GM08714 (cell line): ENCODE data around the gene HACL1.
A peak's percentile ranks its signal among the peaks of the same experiment; 100 is the strongest.
"Not testable (repeated sequence)": the region's sequence is repeated elsewhere in the genome, so short reads cannot be mapped to it uniquely, and the experiment has no call there.

Experiments used
- H3K4me3 ChIP-seq: fragments of 200-500 bp; sonication (Bioruptor generic); 2 replicates; pipeline ENCODE4 v1.5.1; 2014; ENCODE audit warnings: mild to moderate bottlenecking, low read length, inconsistent platforms
- ZNF274 ChIP-seq: IDR thresholded peaks from 2 replicates; pipeline ENCODE4 v1.6.1; 2012; ENCODE audit warnings: mild to moderate bottlenecking, low read depth, low read length

HACL1 gene

DNA sequence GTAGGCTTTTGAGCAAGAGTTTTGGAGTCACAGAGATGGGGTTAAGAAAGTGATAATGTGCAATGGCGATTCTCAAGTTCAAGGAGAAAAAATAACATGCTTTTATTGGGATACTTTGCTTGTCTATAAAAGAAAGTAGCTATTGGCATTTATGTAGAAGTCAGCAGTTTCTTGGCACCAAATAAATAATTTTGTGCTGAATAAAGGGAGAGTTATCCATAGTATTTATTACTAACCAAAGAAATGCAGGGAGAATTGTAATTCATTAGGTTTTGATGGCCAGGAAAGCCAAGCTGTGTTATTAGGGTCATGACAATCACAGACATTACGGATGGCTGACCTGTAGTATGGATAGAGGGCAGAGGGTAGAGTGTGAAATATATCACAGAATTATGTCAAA, 33.3 kb upstream of the HACL1 start:
- no peak for TF ChIP-seq ZNF274
- no peak overlapping the region for H3K4me3 ChIP-seq

DNA sequence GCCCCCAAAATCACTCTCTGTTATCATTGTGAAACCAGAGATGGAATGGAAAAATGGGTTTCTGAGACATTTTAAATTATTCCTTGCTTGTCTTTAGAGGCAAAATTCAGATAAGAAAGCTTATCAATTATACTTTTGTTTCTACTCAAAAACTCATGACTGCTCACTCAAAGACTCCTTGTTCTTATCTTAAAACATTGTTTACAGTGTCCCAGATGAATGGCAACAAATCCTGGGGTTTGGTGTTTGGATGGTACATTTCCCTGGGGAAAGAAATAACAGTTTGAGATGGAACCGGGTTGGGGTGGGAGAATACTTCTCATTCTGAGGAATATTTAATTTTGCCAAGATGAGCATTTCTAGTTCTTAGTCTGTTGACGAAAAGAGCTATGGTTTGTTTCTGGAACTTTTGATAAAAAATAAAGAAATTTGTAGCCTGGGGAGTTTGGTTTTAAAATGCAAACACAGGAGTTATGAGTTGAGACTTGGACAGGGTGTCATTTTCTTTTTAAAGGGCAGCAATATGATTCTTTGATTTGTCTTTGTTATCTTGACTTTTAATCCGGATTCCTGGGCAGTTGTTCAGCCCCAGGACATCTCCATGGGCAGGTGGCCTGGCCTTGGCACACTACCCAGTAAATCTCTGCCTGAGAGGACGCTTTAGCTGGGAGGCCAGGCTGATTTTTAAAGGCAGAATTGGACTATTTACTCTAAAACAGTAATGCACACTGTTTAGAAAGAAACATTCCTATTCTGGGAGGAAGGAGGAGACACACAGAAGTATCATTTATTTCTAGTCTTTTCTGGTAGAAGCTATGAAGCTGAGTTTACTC, 32.6 kb upstream of the HACL1 start:
- H3K4me3 ChIP-seq = no peak overlapping the region
- TF ChIP-seq ZNF274 = no peak

- TF ChIP-seq ZNF274 = no peak
- H3K4me3 ChIP-seq = no peak overlapping the region
Observed at GRCh38 chr3:15633159-15633558, 31.8 kb upstream of the HACL1 start.

- H3K4me3 ChIP-seq = no peak overlapping the region
- no peak for TF ChIP-seq ZNF274
Observed at GRCh38 chr3:15632212-15632580, 30.8 kb upstream of the HACL1 start.

- no peak for TF ChIP-seq ZNF274
- H3K4me3 ChIP-seq = no peak overlapping the region
Observed at GRCh38 chr3:15631426-15632211, 30.2 kb upstream of the HACL1 start.

DNA sequence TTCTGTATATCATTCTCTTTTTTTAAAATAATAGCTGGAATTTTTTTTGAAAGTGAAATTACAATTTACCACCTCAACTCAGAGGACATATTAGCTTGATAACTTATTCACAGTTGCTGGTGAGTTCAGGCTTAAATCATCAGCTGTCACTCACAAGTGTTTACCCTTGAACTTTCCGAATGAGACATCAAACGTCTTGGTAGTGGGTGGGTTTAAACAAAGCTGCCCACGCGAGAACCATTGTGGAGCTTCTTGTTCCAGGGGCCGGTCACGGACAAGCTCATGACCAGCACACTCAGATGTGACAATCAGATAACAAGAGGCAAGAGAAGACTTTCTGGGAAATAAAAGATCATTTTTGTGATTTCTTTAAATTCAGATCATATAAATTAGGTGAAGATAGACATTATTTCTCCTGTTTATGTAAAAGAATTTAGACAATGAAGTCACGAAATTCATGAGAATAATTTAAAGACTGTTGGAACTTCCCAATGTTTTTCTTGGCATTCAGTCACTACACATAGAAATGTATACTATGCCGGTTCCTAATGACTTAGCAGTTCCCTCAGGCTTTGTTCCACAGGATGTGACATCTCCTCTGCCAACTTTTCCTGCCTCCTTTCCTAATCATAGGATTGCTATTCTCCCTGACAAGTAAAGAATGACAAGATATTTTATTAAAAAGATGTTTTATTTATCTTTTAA, 29.4 kb upstream of the HACL1 start:
- H3K4me3 ChIP-seq = peak overlapping the region; percentile 50
- no peak for TF ChIP-seq ZNF274

DNA sequence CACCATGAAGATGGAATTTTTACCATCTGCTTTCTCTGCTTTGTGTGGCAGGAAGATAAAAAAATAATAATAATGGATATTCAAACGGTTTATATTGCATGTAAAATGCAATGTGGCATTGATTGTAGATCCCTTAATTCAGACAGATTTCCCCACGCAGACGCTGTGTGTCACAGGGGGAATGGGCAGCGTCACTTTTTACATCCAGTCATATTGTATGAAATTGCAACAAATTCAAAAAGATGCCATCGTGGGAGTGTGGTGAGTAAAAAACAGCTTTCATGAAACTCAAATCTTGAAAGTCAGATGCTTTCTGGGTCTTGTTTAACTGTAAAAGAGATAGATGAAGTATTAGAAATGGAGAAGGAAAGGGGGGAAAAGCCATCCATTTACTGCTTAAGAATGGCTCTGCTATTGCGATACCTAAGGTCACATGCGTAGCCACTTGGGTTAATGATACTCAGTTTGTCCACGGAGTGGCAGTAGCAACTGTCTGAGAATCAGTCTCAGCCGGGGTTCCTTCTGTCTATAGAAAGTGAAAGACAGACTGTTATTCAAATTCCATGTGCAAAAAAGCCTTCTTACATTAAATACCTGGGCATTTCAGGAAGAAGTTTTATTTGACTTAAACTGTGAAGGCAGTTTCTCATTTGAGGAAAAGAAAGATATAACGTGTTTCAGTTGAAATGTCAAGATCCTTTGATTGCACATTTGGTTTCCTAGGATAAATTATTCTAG, 28.7 kb upstream of the HACL1 start:
- H3K4me3 ChIP-seq = no peak overlapping the region; the same call in 1 of the 2 replicates

DNA sequence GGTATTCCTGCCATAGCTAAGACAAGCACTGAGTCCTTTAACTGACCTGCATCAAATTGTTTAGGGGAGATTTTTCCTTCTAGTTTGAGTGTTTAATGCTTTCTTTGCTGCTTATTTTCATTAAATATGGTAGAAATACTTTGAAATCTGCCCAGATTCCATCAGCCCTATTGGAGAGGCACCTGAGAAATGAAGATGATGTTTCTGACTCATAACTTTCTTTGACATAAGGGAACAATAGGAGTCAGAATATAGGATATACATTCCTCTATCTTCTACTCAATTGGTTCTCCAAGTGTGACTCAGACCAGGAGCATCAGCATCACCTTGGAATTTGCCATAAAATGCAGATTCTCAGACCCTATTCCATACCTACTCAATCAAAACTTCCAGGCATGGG, 27.6 kb upstream of the HACL1 start:
- TF ChIP-seq ZNF274 = no peak
- H3K4me3 ChIP-seq = no peak overlapping the region

More for the DNA sequence above, 28.7 kb upstream of the HACL1 start:
- no peak for TF ChIP-seq ZNF274

DNA sequence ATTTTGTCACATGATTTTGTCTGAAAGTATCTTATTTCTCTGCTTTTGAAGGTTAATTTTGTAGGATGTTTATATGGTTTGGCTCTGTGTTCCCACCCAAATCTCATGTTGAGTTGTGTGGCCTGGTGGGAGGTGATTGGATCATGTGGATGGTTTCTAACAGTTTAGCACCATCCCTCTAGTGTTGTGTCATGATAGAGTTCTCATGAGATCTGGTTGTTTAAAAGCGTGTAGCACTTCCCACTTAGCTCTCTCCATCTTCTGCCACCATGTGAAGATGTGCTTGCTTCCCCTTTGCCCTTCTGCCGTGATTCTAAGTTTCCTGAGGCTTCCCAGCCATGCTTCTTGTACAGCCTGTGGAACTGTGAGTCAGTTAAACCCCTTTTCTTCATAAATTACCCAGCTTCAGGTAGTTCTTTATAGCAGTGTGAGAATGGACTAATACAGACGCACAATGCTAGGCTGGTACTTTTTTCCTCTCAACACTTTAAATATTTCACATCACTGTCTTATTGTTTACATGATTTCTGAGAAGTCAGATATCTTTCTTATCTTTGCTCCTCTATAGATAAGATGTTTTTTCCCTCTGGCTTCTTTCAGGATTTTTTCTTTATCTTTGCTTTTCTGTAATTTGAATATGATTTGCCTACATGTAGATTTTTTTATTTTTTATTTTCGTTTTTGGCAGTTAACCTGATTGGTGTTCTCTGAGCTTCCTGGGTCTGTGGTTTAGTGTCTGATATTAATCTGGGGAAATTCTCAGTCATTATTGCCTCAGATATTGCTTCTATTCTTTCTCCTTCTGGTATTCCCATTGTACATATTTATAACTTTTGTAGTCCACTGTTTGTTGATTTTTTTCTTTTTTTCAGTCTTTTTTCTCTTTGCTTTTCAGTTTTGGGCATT, 22.4 kb upstream of the HACL1 start:
- no peak overlapping the region for H3K4me3 ChIP-seq
- TF ChIP-seq ZNF274 = no peak

GRCh38 chr3:15619659-15620464, 18.5 kb upstream of the HACL1 start:
- not testable (repeated sequence) for H3K4me3 ChIP-seq

GRCh38 chr3:15616053-15616452, 14.7 kb upstream of the HACL1 start:
- no peak overlapping the region for H3K4me3 ChIP-seq
- no peak for TF ChIP-seq ZNF274

DNA sequence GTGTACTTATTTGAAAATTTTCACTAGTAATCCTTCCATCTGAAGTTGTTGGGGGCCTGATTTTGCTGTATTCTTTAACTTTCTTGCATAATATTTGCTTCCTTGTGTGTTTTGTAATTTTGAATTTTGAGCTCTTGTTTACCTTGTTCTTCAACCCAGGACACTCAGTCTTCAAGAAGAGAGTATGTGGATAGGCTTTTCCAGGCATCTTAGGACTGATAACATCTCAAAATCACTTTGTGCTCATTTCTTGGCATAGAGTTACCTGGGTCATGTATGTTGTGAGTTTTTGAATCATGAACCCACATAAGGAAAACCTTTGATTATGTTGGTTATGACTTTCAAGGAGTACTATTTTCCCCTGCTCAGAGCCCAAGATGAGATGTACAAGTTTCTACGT, 13.6 kb upstream of the HACL1 start:
- no peak for TF ChIP-seq ZNF274
- no peak overlapping the region for H3K4me3 ChIP-seq
